Stomach (tissue), 9 donors: ENCODE measurements around the gene BAZ2B. TPM values are rescaled to one million over a fixed set of nuclear protein-coding genes. Genes with fewer than 3 reads are reported as not detected.
"Not testable (repeated sequence)": the region's sequence is repeated elsewhere in the genome, so short reads cannot be mapped to it uniquely, and the experiment has no call there.

Experiments
- DNase-seq, 2 donors: peaks; one replicate each; pipeline versions ENCODE4 v3.0.0 to v3.0.0-alpha.2; 2013 to 2019
- H3K27ac ChIP-seq, 5 donors: fragments of 200-600 bp in 4 of 5; sonication (generic) in 4 of 5; one replicate each; pipeline ENCODE4 v1.5.1; 2013 to 2019; ENCODE audit warnings: mild to moderate bottlenecking in 1 of 5, moderate library complexity in 1 of 5
- H3K27me3 ChIP-seq, 3 donors: fragments of 200-600 bp; sonication (generic); one replicate each; pipeline ENCODE4 v1.5.1; 2017 to 2019; ENCODE audit warnings: mixed run types in 1 of 3
- H3K36me3 ChIP-seq, 4 donors: fragments of 200-600 bp; sonication (generic); 1 replicate in 3 of 4; 2 replicates in 1 of 4; pipeline ENCODE4 v1.5.1; 2016 to 2019
- H3K4me1 ChIP-seq, 4 donors: fragments of 200-600 bp; sonication (generic); one replicate each; pipeline ENCODE4 v1.5.1; 2016 to 2019
- H3K4me3 ChIP-seq, 4 donors: fragments of 200-600 bp; sonication (generic) in 3 of 4; one replicate each; pipeline ENCODE4 v1.5.1; 2016 to 2019; ENCODE audit warnings: mild to moderate bottlenecking in 1 of 4
- H3K9me3 ChIP-seq, 4 donors: fragments of 200-600 bp; sonication (generic); one replicate each; pipeline ENCODE4 v1.5.1; 2016 to 2019
- CTCF ChIP-seq, 7 experiments: fragments of 450-650 bp in 4 of 7; fragments of 200-600 bp in 3 of 7; sonication (generic) in 3 of 7; IDR thresholded peaks; one replicate each; pipeline ENCODE4 v1.5.1; 2016 to 2019; ENCODE audit warnings: antibody characterized with exemption in 7 of 7, control low read depth in 2 of 7, mild to moderate bottlenecking in 1 of 7
- EP300 ChIP-seq: sonication (generic); formaldehyde crosslinking; IDR thresholded peaks from one replicate; pipeline ENCODE4 v1.6.1; 2017; ENCODE audit warnings: antibody characterized with exemption
- POLR2A ChIP-seq, 4 donors: fragments of 450-650 bp; IDR thresholded peaks; one replicate each; pipeline ENCODE4 v1.6.1; 2016; ENCODE audit warnings: antibody characterized with exemption in 4 of 4, control low read depth in 2 of 4, mild to moderate bottlenecking in 1 of 4, moderate library complexity in 1 of 4
- POLR2AphosphoS5 ChIP-seq, 3 donors: sonication (generic); formaldehyde crosslinking; IDR thresholded peaks; one replicate each; pipeline ENCODE4 v1.6.1; 2016; ENCODE audit warnings: antibody characterized with exemption in 3 of 3
- WGBS, 5 donors: extraction: QIAGEN DNeasy Blood & Tissue Kit in 3 of 5; methylation state at CpG; one replicate each; pipeline versions ENCODE4 v1.1.5 to v1.1.7; 2013 to 2018; 5-methylcytosine and 5-hydroxymethylcytosine counted together
- intact Hi-C: fragments of 100-400 bp; cut with DNase I; formaldehyde crosslinking; loops from one replicate; pipeline ENCODE4 v1.15.1; 2023; ENCODE audit warnings: low total_unique reads
- polyA plus RNA-seq, 3 donors: library from polyadenylated mRNA; stranded (reverse); fragments of 200-250 nt; gene quantifications; one replicate each; pipeline ENCODE4 v1.2.3, GENCODE V29; 2013
- total RNA-seq, 5 donors: library from RNA; depleted of rRNA; stranded (reverse); fragments of >200 nt; gene quantifications; one replicate each; pipeline versions ENCODE4 v1.1.0 to v1.2.3, GENCODE V29; 2014 to 2016
- donor health status: healthy with polysubstance abuse.
- donor health status: Bipolar disorder and iron deficiency.
- donor health status: healthy.

Gene BAZ2B
- total and polyA plus RNA-seq, 8 donors: 7.2 to 245 (median 59.2) TPM

GRCh38 chr2:159362094-159362493, 254.3 kb downstream of the BAZ2B start:
- TF ChIP-seq POLR2A (IDR thresholded peaks at IDR 0.05) (no peak), EP300 (no peak), CTCF (IDR thresholded peaks at IDR 0.05) (no peak), POLR2AphosphoS5 (IDR thresholded peaks at IDR 0.05) (no peak)
- H3K9me3 ChIP-seq: no peaks in the 10 kb centered on the region
- 69 to 85% (median 78%) methylated on average over 2 of the region's 2 CpGs for WGBS, 5 donors
- peaks cover 0 to 9% (median 3%) of the 10 kb centered on the region in 4 donors for H3K4me1 ChIP-seq
- no peak overlapping the region for H3K4me3 ChIP-seq
- H3K36me3 ChIP-seq: peaks cover 11 to 67% (median 56%) of the 10 kb centered on the region in 4 donors
- DNase-seq: no peak
- peak overlapping the region in 1 of 5 donors; percentile 33 for H3K27ac ChIP-seq
- no peaks in the 10 kb centered on the region for H3K27me3 ChIP-seq
- intact Hi-C loops: no loop called here

GRCh38 chr2:159361603-159362002, 254.7 kb downstream of the BAZ2B start:
- DNase-seq, H3K4me1 ChIP-seq, H3K27me3 ChIP-seq, H3K27ac ChIP-seq, H3K9me3 ChIP-seq, intact Hi-C loops, H3K4me3 ChIP-seq: not testable (repeated sequence)
- 66 to 100% (median 98%) methylated on average over 3 of the region's 3 CpGs for WGBS, 5 donors
- H3K36me3 ChIP-seq: peaks cover 6 to 66% (median 56%) of the 10 kb centered on the region in 4 donors

DNA sequence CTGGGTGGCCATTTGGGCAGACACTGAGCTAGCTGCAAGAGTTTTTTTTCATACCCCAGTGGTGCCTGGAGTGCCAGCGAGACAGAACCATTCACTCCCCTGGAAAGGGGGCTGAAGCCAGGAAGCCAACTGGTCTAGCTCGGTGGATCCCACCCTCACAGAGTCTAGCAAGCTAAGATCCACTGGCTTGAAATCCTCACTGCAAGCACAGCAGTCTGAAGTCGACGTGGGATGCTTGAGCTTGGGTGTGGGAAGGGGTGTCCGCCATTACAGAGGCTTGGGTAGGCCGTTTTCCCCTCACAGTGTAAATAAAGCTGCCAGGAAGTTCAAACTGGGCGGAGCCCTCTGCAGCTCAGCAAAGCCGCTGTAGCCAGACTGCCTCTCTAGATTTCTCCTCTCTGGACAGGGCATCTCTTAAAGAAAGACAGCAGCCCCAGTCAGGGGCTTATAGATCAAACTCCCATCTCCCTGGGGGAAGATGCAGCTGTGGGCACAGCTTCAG, 260.2 kb downstream of the BAZ2B start:
- Histone ChIP-seq H3K27me3 (no peaks in the 10 kb centered on the region), H3K4me1 (peaks cover 0 to 7% (median 0%) of the 10 kb centered on the region in 4 donors), H3K4me3 (no peak overlapping the region), H3K36me3 (peaks cover 0 to 50% (median 40%) of the 10 kb centered on the region in 4 donors), H3K27ac (no peak overlapping the region), H3K9me3 (no peaks in the 10 kb centered on the region)
- no peak for TF ChIP-seq POLR2AphosphoS5 (IDR thresholded peaks at IDR 0.05)
- TF ChIP-seq POLR2A (IDR thresholded peaks at IDR 0.05): no peak
- no peak for TF ChIP-seq EP300
- TF ChIP-seq CTCF (IDR thresholded peaks at IDR 0.05): no peak
- 75 to 89% (median 88%) methylated on average over 5 to 8 of the region's 8 CpGs for WGBS, 5 donors
- intact Hi-C loops: no loop called here
- no peak for DNase-seq

DNA sequence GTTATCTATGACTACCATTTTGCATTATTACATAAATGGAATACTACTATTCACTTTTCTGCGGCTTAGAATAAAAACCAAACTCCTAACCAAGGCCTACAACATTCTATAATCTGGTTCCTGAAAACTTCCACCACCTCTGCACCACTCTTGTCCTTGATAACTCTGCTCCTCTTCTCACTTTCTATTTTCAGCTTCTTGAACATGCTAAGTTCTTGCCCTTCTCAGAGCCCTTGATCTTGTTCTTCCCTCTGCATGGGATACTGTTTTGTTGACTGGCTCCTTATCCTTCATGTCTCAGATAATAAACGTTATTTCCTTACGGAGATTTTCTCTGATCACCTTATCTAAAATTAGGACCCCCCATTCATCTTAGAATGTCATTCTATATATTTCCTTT, 264.4 kb downstream of the BAZ2B start:
- intact Hi-C loops: no loop called here
- DNase-seq: no peak
- no peaks in the 10 kb centered on the region for H3K4me1 ChIP-seq
- H3K27ac ChIP-seq: no peak overlapping the region
- no peaks in the 10 kb centered on the region for H3K9me3 ChIP-seq
- peaks cover 7 to 80% (median 73%) of the 10 kb centered on the region in 4 donors for H3K36me3 ChIP-seq
- H3K27me3 ChIP-seq: no peaks in the 10 kb centered on the region
- 76 to 89% (median 80%) methylated on average over 3 of the region's 3 CpGs for WGBS, 5 donors
- no peak overlapping the region for H3K4me3 ChIP-seq
- TF ChIP-seq CTCF (IDR thresholded peaks at IDR 0.05) (no peak), EP300 (no peak), POLR2A (IDR thresholded peaks at IDR 0.05) (no peak), POLR2AphosphoS5 (IDR thresholded peaks at IDR 0.05) (no peak)

DNA sequence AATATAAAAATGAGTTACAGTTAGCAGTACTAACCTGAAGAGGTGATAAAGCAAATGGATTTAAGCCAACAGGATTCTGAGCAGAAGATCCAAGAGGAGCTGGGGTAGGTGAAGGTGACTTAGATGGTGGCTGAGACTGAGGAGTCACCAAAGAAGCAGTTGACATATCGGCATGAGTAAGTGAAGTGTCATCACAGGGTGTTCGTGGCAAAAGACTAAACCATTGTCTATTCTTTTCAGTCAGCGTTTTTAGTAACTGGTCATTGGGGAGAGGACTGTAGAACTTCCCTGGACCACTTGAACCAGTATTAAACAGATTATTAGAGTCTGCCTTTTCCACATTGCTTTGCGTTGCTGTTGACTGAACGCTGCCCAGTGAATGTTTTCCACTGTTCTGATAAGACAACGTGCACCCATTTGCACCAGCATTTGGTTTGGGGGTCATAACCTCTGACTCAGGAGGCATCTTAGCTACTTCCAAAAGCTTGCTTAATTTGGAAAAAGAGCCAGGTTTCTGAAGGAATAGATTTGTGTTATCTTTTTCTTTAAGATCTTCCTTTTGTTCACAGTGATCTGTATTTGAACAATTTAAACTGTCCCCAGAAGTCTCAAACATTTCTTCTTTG, 266.6 kb downstream of the BAZ2B start:
- H3K36me3 ChIP-seq: peaks cover 7 to 75% (median 72%) of the 10 kb centered on the region in 4 donors
- intact Hi-C loops: no loop called here

More for the DNA sequence above, 266.6 kb downstream of the BAZ2B start:
- no peaks in the 10 kb centered on the region for H3K4me1 ChIP-seq
- no peak for DNase-seq
- no peaks in the 10 kb centered on the region for H3K27me3 ChIP-seq
- H3K9me3 ChIP-seq: no peaks in the 10 kb centered on the region
- WGBS, 5 donors: 80 to 93% (median 88%) methylated on average over 6 of the region's 6 CpGs
- TF ChIP-seq CTCF (IDR thresholded peaks at IDR 0.05): no peak
- H3K27ac ChIP-seq: no peak overlapping the region
- no peak overlapping the region for H3K4me3 ChIP-seq
